Measurements from ENCODE around the gene PRKD1. TPM values are rescaled to one million over a fixed set of nuclear protein-coding genes. Genes with fewer than 3 reads are reported as not detected.

Gene PRKD1
- total and polyA plus RNA-seq, 2 of the 13 experiments (the other 11 are each of a cell fraction or from before 2014, with no cell fraction given) = 0.22 to 1.3 TPM

- TF ChIP-seq ZNF746 (CRISPR knock-in tag; IDR thresholded peaks at IDR 0.05) (no peak), ZBTB14 (CRISPR knock-in tag; IDR thresholded peaks at IDR 0.05) (no peak), THAP7 (CRISPR knock-in tag; IDR thresholded peaks at IDR 0.05) (no peak), RBFOX2 (IDR thresholded peaks at IDR 0.05; ENCODE audit: low read depth, low read length) (no peak), SOX13 (IDR thresholded peaks at IDR 0.05) (no peak), SOX13 (CRISPR knock-in tag; conservative IDR thresholded peaks at IDR 0.05 in 1 of 2, IDR thresholded peaks at IDR 0.05 in 1 of 2) (no peak)
Observed at GRCh38 chr14:29749829-29750228, 177.8 kb downstream of the PRKD1 start (continued).

GRCh38 chr14:29749327-29749726 lies 178.3 kb downstream of the PRKD1 start:
- Histone ChIP-seq H3K4me1 (ENCODE audit: insufficient read depth, low read length) (no peaks in the 10 kb centered on the region), H4K20me1 (ENCODE audit: insufficient read depth, low read length) (no peaks in the 10 kb centered on the region), H3K36me3 (replicated peaks in 1 of 2; ENCODE audit: control insufficient read depth in 1 of 2, insufficient read depth in 2 of 2, low read length in 2 of 2) (no peaks in the 10 kb centered on the region), H3K9me3 (ENCODE audit: low read length) (peaks cover 91% of the 10 kb centered on the region), H2AFZ (ENCODE audit: low read length) (no peak overlapping the region), H3K9ac (ENCODE audit: insufficient read depth, low read depth, low read length) (no peak overlapping the region), H3K4me3 (replicated peaks in 1 of 3; ENCODE audit: insufficient read depth in 1 of 3, low read depth in 2 of 3, low read length in 3 of 3) (no peak overlapping the region), H3K27me3 (ENCODE audit: control insufficient read depth in 1 of 2, insufficient read depth in 2 of 2, low read length in 2 of 2) (no peaks in the 10 kb centered on the region), H3K79me2 (ENCODE audit: insufficient read depth, low read length) (no peaks in the 10 kb centered on the region), H3K27ac (ENCODE audit: extremely low read length, insufficient read depth, low read length) (no peak overlapping the region), H3K4me2 (ENCODE audit: low read depth, low read length) (no peak overlapping the region)
- no peak for ATAC-seq
- WGBS (ENCODE audit: low lambda C conversion rate) = 12% methylated on average over 3 of the region's 3 CpGs
- no peak for DNase-seq (ENCODE audit: low spot score)
- in situ Hi-C loops (cut with HindIII; ENCODE audit: extremely low pct_ligation_motif_present, low pct_unique_long_range_greater_than_20kb) = no loop called here
- FAIRE-seq = no peak
- no TSS peak for BruUV-seq (replicated peaks)
- intact Hi-C loops (cut with micrococcal nuclease; ENCODE audit: unreplicated experiment) = no loop called here
- TF ChIP-seq STAG1 (CRISPR knock-in tag; IDR thresholded peaks at IDR 0.05) (no peak), NFKB2 (CRISPR knock-in tag; IDR thresholded peaks at IDR 0.05; ENCODE audit: borderline replicate concordance) (no peak), HMG20A (CRISPR knock-in tag; IDR thresholded peaks at IDR 0.05; ENCODE audit: borderline replicate concordance) (no peak), YEATS2 (CRISPR knock-in tag; IDR thresholded peaks at IDR 0.05; ENCODE audit: borderline replicate concordance) (no peak), RNF219 (CRISPR knock-in tag; IDR thresholded peaks at IDR 0.05) (no peak), ZNF3 (CRISPR knock-in tag; IDR thresholded peaks at IDR 0.05) (no peak), ZNF552 (CRISPR knock-in tag; IDR thresholded peaks at IDR 0.05; ENCODE audit: borderline replicate concordance) (no peak), FOXO1 (CRISPR knock-in tag; IDR thresholded peaks at IDR 0.05) (no peak), POLR2AphosphoS2 (IDR thresholded peaks at IDR 0.05; ENCODE audit: low read depth, low read length) (no peak)
- CTCF ChIA-PET (ENCODE audit: low intra/inter-chr PET ratio, low total read pairs) = no interaction called here
- POLR2A ChIA-PET = no interaction called here

All from HepG2 (cell line).